Measurements from ENCODE around the gene PLEKHA8.
"Not testable (repeated sequence)": the region's sequence is repeated elsewhere in the genome, so short reads cannot be mapped to it uniquely, and the experiment has no call there.

The PLEKHA8 gene

DNA sequence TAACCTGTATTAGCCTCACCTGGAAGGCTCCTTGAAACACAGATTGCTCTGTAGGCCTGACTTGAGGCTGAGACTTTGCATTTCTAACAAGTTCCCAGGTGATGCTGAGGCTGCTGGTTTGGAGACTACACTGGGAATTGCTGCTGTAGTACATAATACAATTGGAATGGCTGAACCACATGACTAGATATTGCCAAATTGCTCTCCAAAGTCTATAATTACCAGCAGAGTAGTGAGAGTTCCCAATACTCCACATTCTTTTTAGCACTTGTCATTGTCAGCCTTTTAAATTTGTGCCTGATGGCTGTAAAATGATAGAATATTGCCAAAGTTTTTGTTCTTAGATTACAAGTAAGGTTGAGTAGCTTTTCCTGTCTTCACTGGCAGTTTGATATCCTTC, 39.9 kb downstream of the PLEKHA8 start:
- DNase-seq: no peak

DNA sequence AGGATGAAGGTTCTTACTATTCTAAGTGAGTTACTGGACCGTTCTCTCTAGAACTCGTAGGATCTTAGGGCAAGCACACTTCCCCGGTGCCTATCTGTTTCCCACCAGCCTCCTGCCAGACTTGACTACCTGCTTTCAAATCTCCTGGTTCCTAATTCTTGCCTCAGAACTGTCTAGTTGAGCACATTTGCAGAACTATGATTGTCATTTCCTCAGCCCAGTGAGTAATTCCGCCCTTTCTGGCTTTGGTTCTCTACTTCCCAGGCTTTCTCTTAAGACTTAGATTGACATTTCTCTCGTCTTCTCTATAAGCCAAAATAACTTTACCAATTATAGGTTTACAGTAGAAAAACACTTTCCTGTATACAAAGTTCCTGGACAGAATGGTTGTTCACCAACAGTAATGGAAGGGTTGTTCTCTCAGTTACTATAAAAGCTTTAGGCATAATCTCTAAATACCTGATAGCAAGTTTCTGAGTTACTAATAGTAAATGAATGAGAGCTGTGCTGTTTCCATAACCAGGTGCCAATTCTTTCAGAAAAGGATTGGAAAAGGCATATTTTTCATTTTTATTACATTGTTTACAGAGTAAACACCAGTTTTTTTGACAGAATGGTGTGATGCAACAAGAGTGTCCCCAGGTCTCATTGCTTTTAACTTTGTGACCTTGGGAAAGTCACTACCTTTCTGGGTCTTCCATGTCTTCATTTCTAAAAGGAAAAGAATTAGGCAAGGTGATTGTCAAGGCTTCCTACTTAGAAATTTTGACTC, 41.1 kb downstream of the PLEKHA8 start:
- no peak for DNase-seq

DNA sequence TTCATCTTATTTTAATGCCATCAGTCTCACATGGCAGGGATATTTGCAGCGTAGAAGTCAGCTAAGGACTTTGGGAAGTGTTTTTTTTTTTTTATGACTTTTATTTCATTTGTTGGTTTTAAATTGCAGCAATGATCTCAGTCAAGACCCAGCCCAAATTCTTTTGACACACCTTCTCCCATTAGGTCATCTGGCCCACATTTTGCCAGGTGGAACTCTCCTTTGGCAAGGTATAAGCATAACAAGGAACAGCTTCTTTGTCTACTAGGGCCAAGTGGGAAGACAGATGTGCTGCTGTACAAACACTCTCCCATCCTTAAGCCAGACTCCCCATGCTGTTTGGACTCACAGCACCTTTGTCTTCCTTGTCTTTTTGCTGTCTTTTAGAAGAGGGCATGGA, 41.8 kb downstream of the PLEKHA8 start:
- no peak for DNase-seq

DNA sequence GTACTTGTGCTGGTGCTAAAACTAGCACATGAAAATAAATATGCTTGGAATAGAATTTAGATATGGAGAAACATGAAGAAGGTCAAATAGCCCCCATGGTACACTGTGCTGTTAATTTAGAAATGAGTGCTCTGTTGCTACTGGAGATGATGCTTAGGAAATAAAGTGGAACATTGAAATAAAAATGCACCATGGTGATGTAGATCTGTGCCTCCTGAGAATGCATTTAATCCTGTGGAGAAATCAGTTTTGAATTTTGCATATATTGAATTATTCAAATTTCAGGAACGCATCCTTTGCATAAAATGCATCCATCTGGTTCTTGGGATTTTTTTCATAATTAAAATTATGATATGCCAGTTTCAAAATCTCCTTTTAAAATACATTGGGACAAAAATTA, 44.5 kb downstream of the PLEKHA8 start:
- DNase-seq: no peak

DNA sequence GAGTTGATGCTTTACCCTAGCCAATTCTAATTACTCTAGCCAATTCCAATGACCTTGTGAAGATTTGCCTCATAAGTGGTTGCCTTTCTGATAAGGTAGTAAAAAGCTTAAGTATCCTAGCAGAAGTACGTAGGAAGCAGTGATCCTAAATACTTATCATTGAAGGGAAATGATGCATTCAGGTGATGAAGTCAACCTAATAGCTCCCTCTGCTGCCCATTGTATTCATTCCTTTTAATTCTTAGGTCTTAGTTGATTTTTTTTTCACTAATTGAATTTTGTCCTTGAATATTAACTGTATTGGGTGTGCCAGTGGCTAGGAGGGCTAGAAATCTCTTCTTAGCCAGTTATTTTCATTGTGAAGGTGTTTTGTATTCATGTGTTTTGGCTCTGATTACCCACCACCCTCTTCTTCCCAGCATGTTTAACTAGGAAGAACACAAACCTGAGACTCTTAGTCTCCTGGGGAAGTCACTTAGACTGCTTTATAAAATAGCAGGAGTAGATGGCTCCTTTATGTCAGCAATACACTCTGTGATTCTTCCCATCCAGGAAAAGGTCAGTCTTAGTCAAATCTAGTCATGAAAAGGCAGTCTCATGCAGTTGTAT, 46.3 kb downstream of the PLEKHA8 start:
- DNase-seq: peak; percentile 7

DNA sequence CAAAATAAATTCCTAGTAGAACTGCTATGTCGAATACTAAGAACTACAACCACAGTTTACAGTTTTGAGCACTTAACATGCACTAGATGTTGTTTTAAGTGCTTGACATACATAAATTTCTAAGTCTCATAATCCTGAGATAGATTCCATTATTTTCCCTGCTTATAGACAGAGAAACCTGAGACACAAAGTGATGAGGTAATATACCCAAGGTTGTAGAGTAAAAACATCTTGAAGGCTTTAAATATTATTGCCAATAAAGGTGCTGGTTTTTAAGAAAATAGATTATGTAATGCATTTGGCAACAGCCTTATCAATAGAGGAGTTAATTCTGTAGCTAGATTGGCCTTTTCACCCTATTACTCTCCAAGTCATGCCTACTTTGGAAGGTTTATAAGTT, 48.2 kb downstream of the PLEKHA8 start:
- DNase-seq: no peak

DNA sequence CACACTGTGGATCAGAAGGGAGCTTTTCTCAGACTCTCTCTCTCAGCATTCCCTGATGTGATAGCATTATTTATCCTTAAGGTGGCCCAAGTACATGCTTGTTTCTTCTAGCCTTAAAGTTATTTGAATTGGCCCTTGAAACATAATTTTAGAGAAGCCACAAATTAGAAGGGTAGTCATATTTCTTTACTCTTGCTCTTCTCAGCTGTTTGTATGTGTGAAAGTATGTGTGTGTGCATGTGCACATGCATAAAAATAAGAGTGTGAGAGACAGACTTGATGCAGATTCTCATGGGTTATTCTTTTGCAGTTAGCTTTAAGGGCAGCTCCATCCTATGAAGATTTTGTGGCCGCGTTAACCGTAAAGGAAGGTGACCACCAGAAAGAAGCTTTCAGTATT, 50.1 kb downstream of the PLEKHA8 start:
- no peak for DNase-seq

DNA sequence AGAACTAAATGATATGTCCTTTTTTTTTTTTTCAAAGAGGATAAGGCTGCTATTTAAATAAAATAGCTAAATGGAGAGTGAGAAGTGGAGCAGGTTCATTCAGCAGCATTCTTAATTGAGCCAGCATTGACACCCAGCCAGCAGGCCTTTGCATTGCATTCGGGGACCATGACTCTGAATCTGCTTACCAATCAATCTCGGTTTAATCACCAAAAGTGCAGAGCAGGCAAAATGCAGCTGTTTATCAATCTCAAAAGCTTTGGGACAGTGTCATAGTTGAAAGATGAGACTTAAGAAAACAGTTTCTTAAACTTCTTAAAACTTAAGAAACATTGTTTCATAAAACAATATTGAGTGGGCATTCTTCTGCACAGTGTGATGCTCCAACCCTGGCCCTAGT, 51.7 kb downstream of the PLEKHA8 start:
- no peak for DNase-seq

DNA sequence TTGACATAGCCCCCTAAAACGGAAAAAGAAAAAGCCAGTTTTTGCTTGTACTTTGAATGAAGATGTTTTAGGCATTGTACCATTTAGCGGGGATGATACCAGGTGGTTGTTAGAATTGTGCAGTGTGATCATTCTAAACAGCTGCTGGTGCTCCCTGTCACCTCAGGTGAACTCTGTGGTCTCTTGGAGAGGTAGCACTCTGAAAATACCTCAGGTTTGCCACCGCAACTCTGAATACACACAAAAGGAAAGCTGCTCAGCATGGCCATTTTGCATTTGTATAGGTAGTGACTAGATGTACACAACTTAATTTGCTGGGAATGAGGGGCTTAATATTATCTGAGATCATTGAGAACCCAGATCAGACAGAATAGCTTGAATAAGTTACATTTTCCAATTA, 52.6 kb downstream of the PLEKHA8 start:
- DNase-seq: no peak

DNA sequence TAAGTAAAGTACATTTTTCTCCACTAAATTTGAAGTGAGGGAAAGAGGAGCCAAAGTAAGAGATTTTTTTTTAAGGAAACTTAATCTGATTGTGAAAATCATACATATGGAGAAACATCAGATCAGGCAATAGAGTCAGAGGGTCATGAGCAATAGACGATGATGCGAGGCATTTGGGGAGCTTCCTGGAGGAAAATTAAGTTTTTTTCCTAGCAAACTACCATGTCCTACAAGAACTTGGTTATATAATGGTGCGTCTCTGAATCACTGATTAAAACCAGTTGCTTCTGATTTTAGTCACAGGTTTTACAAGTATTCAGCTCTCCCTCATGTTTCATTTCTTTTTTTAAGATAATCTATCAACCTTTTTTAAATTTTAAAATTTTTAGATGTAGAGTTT, 54.5 kb downstream of the PLEKHA8 start:
- DNase-seq: no peak

DNA sequence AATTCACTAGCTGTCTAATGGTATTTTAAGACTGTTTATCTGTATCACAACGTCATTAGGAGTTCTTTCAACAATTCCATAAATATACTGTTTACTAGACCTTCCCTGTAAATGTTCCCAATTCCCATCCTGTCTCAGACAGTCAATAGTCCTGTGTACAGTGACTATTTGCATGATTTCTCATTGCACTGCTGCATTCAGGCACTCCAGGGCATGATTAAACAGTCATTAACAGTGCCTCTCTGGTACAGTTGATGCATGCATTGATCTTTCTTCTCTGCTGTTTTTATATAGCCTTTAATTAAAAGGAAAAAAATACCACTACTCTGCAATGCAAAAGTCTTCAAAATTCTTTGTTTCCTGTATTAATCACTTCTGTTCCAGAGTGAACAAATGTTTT, 55.1 kb downstream of the PLEKHA8 start:
- DNase-seq: no peak

DNA sequence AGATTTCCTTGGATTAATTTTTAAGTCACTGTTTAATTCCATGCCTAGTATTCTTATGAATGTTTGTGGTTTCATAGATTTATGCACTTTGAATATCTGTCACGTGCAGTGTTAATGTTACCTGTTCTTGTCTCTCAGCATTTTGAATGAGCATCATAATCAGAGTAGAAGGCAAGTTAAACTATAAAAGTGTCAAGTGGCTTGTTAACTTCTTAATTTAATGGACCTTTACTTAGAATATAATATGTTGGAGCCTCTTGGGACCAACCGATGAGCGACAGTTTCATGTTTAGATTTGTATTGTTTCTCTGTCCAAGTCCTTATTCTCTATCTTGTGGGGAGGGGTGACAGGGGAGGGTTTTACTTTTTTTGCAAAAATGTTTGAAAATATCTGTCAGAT, 56.0 kb downstream of the PLEKHA8 start:
- no peak for DNase-seq

DNA sequence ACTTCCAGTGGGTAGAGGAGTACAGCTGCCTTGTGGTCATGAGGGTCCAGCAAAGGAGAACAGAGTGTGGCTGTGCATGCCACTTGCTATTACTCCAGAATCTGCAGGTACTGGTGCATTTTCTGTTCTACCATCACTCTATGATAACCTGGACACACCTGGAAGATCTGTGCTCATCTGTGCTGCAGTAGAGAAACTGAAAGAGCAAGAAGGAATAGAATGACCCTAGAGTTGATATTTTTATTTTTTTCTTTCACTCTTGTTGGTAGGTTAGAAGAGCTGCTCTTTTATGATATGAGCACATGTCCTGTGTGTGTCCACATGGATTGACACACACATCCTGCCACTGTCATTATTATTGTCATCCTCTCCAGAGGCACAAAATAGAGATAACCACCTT, 58.3 kb downstream of the PLEKHA8 start:
- no peak for DNase-seq

DNA sequence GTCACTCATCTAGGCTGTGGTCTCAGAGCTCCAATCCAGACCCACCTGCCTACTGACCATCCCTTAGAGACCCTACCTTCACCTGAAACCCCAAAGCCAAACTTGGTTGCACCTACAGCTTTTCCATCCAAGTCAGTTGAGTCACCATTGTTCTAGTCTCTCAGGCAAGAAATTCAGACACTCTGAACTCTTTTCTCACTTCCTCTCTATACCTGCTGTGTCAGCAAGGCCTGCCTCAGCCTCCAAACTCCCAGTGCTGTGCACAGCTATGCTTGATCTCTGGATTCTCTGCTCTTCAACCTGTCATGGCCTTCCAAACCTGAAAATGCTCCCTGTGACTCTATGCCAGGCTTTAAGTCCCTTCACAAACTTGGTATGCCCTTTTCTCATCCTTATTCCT, 59.2 kb downstream of the PLEKHA8 start:
- no peak for DNase-seq

DNA sequence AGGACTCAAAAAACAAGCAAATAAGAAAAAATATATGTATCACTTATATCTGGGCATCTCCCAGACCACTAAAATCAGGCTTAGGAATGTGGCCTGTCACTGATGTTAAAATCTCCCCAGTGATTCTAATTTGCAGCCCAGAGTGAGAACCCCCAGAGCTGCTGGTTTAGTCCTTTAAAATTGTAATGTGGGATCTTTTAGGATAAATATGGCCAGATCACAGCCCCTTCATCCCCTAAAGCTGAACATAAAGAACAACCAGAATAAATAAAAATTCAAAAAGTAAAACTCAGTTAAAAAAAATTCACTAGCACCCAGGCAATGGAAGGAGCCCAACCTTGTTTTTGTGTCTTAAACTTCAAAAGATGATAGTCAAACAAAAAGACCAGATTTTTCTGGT, 60.1 kb downstream of the PLEKHA8 start:
- DNase-seq: no peak

DNA sequence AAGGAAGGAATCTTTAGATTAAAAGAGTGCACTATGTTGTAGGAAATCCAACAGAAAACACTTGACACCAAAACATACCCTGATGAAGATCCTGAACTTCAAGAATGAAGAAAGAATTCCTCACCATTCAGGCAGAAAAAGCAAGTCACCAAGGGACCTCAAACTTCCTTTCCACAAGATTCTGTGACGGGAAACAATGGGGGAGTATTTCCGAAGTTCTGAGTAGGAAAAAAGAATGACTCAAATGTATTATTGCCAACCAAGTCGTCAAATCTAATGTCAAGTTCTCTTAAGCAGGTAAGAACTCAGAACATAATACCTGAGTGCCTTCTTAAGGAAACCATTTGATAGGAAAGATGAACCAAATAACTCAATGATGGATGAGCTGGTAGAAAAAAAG, 61.9 kb downstream of the PLEKHA8 start:
- DNase-seq: no peak

DNA sequence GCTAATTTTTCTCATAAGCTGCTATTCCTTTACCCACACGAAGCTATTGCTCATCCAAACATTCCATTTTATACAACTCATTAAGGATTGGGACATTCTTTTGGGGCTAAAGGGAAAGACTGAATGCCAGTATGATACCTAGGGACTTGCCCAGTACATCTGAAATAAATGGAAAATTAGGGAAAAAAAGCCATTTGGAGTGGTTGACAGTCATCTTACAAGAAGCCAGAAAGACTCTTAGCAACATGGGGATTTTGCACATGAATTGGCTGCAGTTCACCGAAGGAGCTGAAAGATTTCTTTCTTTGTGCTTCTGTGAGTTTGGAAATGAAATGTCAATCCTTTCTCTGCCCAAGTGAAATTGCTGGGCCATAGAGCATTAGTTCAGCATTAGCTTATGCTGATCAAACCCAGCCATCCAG, 63.3 kb downstream of the PLEKHA8 start:
- DNase-seq: no peak

DNA sequence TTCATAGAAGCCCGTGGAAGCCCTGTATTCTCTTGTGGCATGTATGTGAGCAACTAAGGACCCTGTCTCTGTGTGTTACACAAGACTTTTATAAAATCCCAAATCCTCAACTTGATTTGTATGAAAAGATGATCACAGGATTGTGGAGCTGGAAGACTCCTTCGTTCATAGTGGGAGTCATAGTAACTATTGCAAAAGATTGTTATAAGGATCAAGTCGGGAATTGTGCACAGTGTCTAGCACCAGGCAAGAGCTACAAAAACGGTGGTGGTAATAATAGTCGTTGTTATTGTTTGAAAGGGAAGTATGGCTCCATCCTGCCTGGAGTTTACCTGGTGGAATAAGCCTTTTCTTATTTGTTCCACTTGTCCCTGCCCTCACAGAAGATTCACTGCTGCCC, 63.8 kb downstream of the PLEKHA8 start:
- no peak for DNase-seq

DNA sequence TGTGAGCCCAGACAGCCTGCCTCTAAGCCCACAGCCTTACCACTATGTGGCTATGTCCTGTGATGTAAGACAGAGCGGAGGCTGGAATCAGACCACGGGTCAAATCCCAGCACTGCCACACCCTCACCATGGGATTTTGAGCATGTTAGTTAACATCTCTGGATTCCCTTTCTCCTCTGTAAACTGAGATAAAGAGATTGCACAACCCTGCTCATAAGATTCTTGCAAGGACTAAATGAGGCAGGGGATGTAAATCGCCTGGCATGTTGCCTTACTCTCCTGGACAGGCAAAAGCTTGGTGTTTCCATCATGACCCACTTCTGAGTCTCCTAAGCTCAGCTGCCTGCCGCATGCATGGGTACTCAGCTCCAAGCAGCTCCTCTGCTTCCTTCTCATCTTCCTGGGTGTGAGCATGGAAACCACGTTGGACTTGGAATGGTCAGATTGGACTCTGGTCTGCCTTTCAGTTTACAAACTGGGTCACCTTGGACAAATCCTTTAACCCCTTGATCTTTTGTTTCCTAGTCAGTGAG, 65.3 kb downstream of the PLEKHA8 start:
- no peak for DNase-seq

DNA sequence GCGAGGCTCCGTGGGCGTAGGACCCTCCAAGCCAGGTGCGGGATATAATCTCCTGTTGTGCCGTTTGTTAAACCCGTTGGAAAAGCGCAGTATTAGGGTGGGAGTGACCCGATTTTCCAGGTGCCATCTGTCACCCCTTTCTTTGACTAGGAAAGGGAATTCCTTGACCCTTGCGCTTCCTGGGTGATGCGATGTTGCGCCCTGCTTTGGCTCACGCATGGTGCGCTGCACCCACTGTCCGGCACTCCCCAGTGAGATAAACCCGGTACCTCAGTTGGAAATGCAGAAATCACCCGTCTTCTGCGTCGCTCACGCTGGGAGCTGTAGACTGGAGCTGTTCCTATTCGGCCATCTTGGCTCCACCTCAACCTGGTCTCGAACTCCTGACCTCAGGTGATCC, 70.4 kb downstream of the PLEKHA8 start:
- not testable (repeated sequence) for DNase-seq

DNA sequence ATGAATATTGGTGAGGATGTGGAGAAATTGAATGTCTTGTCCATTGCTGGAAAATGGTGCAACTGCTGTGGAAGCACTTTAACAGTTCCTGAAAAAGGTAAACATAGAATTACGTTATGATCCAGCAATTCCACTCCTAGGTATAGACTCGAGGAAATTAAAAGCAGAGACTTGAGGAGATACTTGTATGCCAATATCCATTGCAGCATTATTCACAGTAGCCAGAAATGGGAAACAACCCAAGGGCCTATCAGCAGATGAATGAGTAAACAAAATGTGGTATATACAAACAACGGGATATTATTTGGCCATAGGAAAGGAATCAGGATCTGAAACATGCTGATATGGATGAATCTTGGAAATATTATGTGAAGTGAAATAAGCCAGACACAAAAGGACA, 74.1 kb downstream of the PLEKHA8 start:
- no peak for DNase-seq

DNA sequence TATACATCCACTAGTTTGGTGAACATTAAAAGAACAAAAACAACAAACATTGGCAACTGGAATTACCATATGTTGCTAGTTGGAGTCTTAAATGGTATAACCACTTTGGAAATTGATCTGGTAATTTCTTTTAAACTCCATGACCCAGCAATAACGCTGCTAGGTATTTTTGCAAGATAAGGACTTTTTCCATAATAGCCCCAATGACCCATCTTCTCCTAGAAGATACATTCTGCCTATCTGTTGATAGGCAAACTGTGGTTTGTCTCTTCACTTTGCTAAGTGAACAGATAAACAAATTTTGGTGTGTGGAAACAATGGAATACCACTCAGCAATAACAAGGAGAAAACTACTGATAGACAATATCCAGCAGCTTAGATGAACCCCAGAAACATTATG, 75.9 kb downstream of the PLEKHA8 start:
- DNase-seq: no peak

DNA sequence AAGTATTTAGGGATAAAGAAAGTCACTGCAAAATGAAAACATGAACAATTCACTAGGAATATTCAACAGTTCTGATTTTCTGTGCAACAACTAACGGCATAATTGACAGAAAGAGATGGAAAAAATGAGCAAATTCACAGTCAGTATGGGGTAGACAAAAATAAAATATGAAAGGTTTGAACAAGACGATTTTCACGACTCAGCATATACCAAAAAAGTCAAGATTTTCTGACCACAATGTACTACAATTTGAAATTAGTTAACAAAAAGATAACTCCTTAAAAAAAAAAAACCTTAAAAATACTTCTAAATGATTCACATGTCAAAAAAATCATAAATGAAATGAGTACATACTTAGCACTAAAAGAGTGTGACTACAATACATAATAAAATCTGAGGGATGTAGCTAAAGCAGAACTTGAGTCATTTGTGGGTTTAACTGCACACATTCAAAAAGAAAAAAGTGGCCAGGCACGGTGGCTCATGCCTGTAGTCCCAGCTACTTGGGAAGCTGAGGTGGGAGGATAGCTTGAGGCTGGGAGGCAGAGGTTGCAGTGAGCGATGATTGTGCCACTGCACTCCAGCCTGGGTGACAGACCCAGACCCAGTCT, 84.0 kb downstream of the PLEKHA8 start:
- no peak for DNase-seq

DNA sequence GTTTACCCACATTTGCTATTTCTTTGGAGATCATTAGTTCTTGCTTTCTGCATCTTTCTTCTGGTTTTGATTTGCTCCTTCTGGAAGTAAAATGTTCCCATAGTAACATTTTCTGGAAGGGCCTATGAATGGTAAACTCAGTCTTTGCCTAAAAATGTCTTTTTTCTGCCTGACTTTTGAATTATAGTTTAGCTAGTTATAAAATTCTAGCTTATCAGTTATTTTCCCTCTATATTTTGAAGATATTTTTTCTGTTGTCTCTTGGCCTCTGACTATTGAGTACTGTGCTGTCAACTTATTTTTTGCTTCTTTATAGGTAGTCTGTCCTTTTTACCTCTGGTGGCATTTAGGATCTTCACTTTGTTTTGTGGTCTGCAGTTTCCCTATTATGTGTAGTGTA, 84.9 kb downstream of the PLEKHA8 start:
- no peak for DNase-seq

All from NCI-H1436 (cell line).